ENCODE measurements around the gene AGMO.

The AGMO gene

GRCh38 chr7:15504351-15504750, 57.5 kb downstream of the AGMO start:
- intact Hi-C loops (cut with micrococcal nuclease) = no loop called here
- Mint-ChIP-seq H3K4me1 (ENCODE audit: low read depth) (no peaks in the 10 kb centered on the region), H3K9me3 (peaks cover 9% of the 10 kb centered on the region)

DNA sequence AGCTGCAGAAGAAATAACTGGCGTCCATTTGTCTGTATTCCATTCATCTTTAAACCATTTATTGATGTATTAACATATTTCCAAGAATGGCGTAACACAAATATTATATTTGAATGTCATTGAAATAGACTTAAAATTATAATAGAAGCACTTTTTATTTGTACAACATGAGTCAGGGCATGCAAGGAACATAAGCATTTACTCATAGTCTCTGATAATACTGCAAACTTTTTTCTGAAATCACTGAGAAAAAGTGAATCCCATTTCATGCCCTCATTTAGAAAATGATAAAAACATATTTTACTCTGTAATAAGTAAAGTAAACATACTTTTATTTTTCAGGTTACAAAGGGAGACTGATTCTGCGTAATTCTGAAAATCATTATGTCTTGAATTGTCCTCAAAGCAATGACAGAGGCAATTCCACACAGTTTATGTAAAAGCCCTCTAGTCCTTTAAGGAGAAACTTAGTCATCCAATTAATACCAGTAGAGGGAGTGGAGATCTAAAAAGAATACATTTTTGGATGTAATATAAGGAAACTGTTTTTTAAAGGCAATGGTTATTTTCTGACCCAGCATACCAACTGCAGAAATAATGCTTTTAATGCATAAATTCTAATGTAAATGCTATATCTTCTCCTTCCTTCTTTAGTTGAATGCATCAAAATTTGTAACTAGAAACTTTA, 58.1 kb downstream of the AGMO start:
- Mint-ChIP-seq H3K36me3 (ENCODE audit: low read depth) (no peaks in the 10 kb centered on the region), H3K27ac (no peak overlapping the region), H3K27me3 (no peaks in the 10 kb centered on the region), H3K4me1 (ENCODE audit: low read depth) (no peaks in the 10 kb centered on the region), H3K9me3 (peaks cover 9% of the 10 kb centered on the region), H3K4me3 (no peak overlapping the region)
- intact Hi-C loops (cut with micrococcal nuclease) = no loop called here

More at GRCh38 chr7:15504351-15504750, 57.5 kb downstream of the AGMO start:
- Mint-ChIP-seq H3K4me3 (no peak overlapping the region), H3K27me3 (no peaks in the 10 kb centered on the region), H3K27ac (no peak overlapping the region), H3K36me3 (ENCODE audit: low read depth) (no peaks in the 10 kb centered on the region)

- no peak overlapping the region for H3K27ac Mint-ChIP-seq
- no peaks in the 10 kb centered on the region for H3K27me3 Mint-ChIP-seq
- H3K4me1 Mint-ChIP-seq (ENCODE audit: low read depth) = no peaks in the 10 kb centered on the region
- intact Hi-C loops (cut with micrococcal nuclease) = no loop called here
- H3K36me3 Mint-ChIP-seq (ENCODE audit: low read depth) = no peaks in the 10 kb centered on the region
- peaks cover 12% of the 10 kb centered on the region for H3K9me3 Mint-ChIP-seq
- H3K4me3 Mint-ChIP-seq = no peak overlapping the region
Measured at GRCh38 chr7:15498465-15498864, 63.4 kb downstream of the AGMO start.

DNA sequence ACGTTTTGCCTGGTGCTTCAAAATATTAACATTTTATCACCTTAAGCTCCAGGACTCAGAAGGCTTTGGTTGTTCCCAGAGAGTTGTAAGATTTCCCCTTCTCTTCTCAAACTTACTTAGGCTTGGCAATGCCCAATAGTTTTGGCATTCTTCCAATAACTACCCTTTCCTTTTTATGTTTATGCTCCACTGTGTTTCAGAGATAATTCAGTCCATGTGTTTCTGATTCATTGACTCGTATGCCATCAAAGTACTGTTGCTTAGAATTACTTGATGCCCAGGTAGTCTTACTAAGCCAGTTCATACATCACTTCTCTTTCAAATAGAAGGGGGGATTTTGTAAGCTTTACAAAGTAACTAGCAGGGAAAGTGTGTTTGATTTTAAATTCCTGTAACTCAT, 66.6 kb downstream of the AGMO start:
- H3K4me3 Mint-ChIP-seq = no peak overlapping the region
- no peaks in the 10 kb centered on the region for H3K4me1 Mint-ChIP-seq (ENCODE audit: low read depth)
- H3K27me3 Mint-ChIP-seq = no peaks in the 10 kb centered on the region
- no peak overlapping the region for H3K27ac Mint-ChIP-seq
- H3K9me3 Mint-ChIP-seq = peaks cover 13% of the 10 kb centered on the region
- H3K36me3 Mint-ChIP-seq (ENCODE audit: low read depth) = no peaks in the 10 kb centered on the region
- intact Hi-C loops (cut with micrococcal nuclease) = no loop called here

GRCh38 chr7:15494711-15495110, 67.1 kb downstream of the AGMO start:
- peaks cover 13% of the 10 kb centered on the region for H3K9me3 Mint-ChIP-seq
- intact Hi-C loops (cut with micrococcal nuclease) = no loop called here
- H3K36me3 Mint-ChIP-seq (ENCODE audit: low read depth) = no peaks in the 10 kb centered on the region
- H3K4me3 Mint-ChIP-seq = no peak overlapping the region
- H3K4me1 Mint-ChIP-seq (ENCODE audit: low read depth) = no peaks in the 10 kb centered on the region
- H3K27me3 Mint-ChIP-seq = no peaks in the 10 kb centered on the region
- H3K27ac Mint-ChIP-seq = no peak overlapping the region

- no peaks in the 10 kb centered on the region for H3K27me3 Mint-ChIP-seq
- H3K27ac Mint-ChIP-seq = no peak overlapping the region
- H3K4me3 Mint-ChIP-seq = no peak overlapping the region
- H3K36me3 Mint-ChIP-seq (ENCODE audit: low read depth) = no peaks in the 10 kb centered on the region
- intact Hi-C loops (cut with micrococcal nuclease) = no loop called here
- H3K9me3 Mint-ChIP-seq = peaks cover 13% of the 10 kb centered on the region
- no peaks in the 10 kb centered on the region for H3K4me1 Mint-ChIP-seq (ENCODE audit: low read depth)
Measured at GRCh38 chr7:15491361-15491760, 70.5 kb downstream of the AGMO start.

- H3K27me3 Mint-ChIP-seq = no peaks in the 10 kb centered on the region
- H3K27ac Mint-ChIP-seq = no peak overlapping the region
- H3K36me3 Mint-ChIP-seq (ENCODE audit: low read depth) = no peaks in the 10 kb centered on the region
- H3K4me1 Mint-ChIP-seq (ENCODE audit: low read depth) = no peaks in the 10 kb centered on the region
- intact Hi-C loops (cut with micrococcal nuclease) = no loop called here
- H3K9me3 Mint-ChIP-seq = peaks cover 13% of the 10 kb centered on the region
- no peak overlapping the region for H3K4me3 Mint-ChIP-seq
Measured at GRCh38 chr7:15490291-15490690, 71.5 kb downstream of the AGMO start.

DNA sequence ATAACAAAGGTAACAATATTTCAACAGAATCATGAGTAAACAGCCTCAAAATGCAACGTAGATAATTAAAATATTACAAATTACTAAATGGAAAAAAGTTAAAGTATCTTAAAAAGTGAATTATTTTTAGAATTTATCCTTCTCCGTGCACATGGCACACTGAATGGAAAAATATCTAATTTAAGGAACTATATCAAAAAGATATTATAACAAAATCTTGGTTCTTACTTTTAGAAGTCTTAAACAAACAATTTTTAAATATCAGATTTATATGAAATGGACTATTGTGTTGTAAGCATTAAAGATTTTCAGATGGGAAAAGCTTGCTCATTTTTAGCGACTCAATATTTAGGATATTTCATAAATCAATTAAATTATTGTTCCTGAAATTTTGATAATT, 72.0 kb downstream of the AGMO start:
- Mint-ChIP-seq H3K4me3 (no peak overlapping the region), H3K27ac (no peak overlapping the region), H3K36me3 (ENCODE audit: low read depth) (no peaks in the 10 kb centered on the region), H3K27me3 (no peaks in the 10 kb centered on the region), H3K9me3 (peaks cover 16% of the 10 kb centered on the region), H3K4me1 (ENCODE audit: low read depth) (no peaks in the 10 kb centered on the region)
- intact Hi-C loops (cut with micrococcal nuclease) = no loop called here

DNA sequence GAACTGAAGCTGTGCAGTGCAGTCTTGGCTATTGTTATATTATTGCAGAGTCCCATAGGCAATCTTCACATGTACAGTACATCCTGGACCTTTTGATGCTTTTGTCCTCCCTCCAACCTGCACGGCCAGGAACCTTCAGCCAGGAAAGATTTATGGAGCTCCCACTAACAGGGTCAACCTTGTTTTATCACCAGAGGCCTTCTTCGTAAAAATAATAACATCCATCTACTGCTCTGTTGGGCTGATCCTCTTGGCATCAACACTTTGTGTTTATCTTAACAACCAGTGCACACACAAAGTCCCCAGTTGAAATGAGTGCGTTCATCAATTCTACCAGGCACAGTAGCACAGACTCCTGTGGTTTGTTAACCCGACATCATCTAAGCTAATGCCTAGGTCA, 72.4 kb downstream of the AGMO start:
- Mint-ChIP-seq H3K9me3 (peaks cover 21% of the 10 kb centered on the region), H3K27me3 (no peaks in the 10 kb centered on the region), H3K36me3 (ENCODE audit: low read depth) (no peaks in the 10 kb centered on the region), H3K4me1 (ENCODE audit: low read depth) (no peaks in the 10 kb centered on the region), H3K27ac (no peak overlapping the region), H3K4me3 (no peak overlapping the region)
- intact Hi-C loops (cut with micrococcal nuclease) = no loop called here

DNA sequence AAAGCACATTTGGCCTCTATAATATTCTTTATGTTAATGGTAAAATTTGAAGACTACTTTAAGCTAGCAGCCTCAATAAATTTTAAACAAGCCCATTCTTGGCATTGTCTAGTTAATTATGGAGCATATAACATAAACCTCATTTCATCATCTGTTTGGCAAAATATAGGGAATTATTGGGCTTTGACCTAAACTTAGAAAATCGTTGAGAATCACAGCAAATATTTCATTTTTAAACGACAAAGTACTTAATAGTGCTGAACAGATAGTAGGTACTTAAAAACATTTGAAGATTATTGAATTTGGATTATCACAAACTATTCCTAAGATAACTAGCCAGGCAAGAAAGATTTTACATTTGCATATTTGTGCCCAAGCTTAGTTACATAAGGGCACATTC, 73.4 kb downstream of the AGMO start:
- Mint-ChIP-seq H3K9me3 (peaks cover 20% of the 10 kb centered on the region), H3K27me3 (no peaks in the 10 kb centered on the region), H3K4me3 (no peak overlapping the region), H3K4me1 (ENCODE audit: low read depth) (no peaks in the 10 kb centered on the region), H3K27ac (no peak overlapping the region), H3K36me3 (ENCODE audit: low read depth) (no peaks in the 10 kb centered on the region)
- intact Hi-C loops (cut with micrococcal nuclease) = no loop called here

DNA sequence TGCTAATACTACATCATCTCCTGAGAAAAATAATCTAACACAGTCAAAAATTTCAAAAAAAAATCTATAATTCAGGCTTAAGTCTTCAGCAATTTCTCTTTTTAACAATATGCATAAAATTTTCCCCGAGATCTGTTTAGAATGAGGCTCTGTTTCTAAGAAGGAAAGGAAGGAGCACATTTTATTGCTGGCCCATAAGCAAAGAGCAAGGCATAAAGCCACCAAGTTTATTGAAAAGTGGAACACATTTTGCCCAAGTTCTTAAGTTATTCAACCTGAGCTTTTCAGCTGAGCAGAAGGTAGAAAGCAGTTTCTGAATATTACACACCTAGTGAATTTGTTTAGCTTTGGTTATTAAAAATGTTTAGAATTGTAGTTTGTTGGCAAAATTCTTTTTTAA, 73.9 kb downstream of the AGMO start:
- no peaks in the 10 kb centered on the region for H3K4me1 Mint-ChIP-seq (ENCODE audit: low read depth)
- H3K4me3 Mint-ChIP-seq = no peak overlapping the region
- no peaks in the 10 kb centered on the region for H3K27me3 Mint-ChIP-seq
- peaks cover 15% of the 10 kb centered on the region for H3K9me3 Mint-ChIP-seq
- no peak overlapping the region for H3K27ac Mint-ChIP-seq
- H3K36me3 Mint-ChIP-seq (ENCODE audit: low read depth) = no peaks in the 10 kb centered on the region
- intact Hi-C loops (cut with micrococcal nuclease) = no loop called here

DNA sequence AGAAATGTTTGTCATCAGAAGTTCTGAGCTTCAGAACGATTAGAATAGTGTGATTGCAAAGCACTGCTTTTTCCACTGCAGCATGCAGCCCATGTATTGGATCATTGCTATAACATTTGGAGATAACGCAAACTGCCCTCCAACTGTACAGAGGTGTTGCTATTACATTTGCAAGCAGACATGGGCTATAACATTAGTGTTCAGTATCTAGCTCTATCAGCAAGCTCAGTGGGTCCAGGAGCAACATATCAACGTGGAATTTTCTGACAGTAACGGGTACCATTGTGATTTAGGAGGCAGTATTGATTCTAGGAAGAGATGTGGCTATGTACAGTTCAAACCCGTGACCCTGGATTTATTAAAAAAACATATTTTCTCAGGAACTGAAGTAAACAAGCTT, 75.8 kb downstream of the AGMO start:
- peaks cover 19% of the 10 kb centered on the region for H3K9me3 Mint-ChIP-seq
- no peaks in the 10 kb centered on the region for H3K36me3 Mint-ChIP-seq (ENCODE audit: low read depth)
- H3K4me3 Mint-ChIP-seq = no peak overlapping the region
- intact Hi-C loops (cut with micrococcal nuclease) = no loop called here
- no peaks in the 10 kb centered on the region for H3K27me3 Mint-ChIP-seq
- H3K27ac Mint-ChIP-seq = no peak overlapping the region
- no peaks in the 10 kb centered on the region for H3K4me1 Mint-ChIP-seq (ENCODE audit: low read depth)

DNA sequence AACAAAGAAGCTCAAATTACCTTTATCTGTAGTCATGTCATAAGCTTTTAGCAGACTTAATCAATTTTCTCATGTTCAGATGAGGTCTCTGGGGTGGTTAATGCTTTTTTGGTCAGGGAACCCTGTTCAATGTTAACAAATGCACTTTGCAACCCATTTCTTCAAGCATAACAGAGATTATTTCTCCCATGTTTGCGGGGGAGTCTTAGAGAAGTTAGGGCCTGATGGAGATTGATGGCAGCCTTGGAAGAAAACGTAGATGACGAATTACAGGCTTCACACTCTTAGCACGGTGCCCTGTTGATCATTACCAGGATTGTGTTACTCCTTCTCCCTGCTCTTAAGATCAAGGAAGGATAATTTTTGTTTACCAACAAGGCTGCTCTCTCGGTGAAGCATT, 76.4 kb downstream of the AGMO start:
- no peaks in the 10 kb centered on the region for H3K27me3 Mint-ChIP-seq
- H3K27ac Mint-ChIP-seq = no peak overlapping the region
- intact Hi-C loops (cut with micrococcal nuclease) = no loop called here
- H3K4me1 Mint-ChIP-seq (ENCODE audit: low read depth) = no peaks in the 10 kb centered on the region
- H3K9me3 Mint-ChIP-seq = peaks cover 19% of the 10 kb centered on the region
- H3K4me3 Mint-ChIP-seq = no peak overlapping the region
- H3K36me3 Mint-ChIP-seq (ENCODE audit: low read depth) = no peaks in the 10 kb centered on the region

DNA sequence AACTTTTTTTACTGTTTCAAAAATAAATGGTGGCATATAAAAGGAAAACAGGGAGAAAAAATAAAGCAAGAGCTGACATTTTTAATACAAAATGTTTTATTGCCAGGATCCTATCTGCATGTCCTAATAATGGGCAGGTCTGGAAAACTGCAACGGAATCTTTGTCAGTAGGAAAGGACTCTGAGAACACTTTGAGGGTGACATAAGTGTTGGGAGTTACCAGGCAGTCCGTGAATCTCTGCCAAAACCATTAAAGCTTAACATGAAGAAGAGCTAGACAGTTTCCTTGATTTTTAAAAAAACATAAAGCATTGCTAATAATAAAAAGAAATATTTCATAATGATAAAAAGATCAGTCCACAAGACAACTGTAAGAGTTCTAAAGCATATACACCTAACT, 80.7 kb downstream of the AGMO start:
- H3K9me3 Mint-ChIP-seq = peaks cover 36% of the 10 kb centered on the region
- intact Hi-C loops (cut with micrococcal nuclease) = no loop called here
- no peaks in the 10 kb centered on the region for H3K36me3 Mint-ChIP-seq (ENCODE audit: low read depth)
- no peaks in the 10 kb centered on the region for H3K4me1 Mint-ChIP-seq (ENCODE audit: low read depth)
- H3K4me3 Mint-ChIP-seq = no peak overlapping the region
- H3K27ac Mint-ChIP-seq = no peak overlapping the region
- no peaks in the 10 kb centered on the region for H3K27me3 Mint-ChIP-seq

DNA sequence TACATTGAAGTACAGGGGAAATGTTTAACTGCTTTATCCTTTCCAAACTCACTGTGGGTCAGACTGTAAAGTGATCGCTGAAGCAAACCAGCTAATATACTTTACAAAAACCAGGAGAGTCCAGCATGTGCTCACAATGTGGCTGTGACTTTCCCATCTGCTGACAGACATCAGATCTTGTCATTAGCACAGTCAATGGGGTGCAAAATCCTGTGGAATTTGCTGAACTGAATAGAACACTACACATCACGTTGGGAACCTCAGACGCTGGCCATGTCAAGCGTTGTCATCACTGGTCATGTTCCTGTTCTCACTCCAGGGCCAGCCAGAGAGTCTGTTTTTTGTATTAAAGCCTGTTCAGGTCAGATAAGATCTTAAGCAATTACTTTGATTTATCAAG, 83.4 kb downstream of the AGMO start:
- Mint-ChIP-seq H3K27me3 (no peaks in the 10 kb centered on the region), H3K9me3 (peaks cover 34% of the 10 kb centered on the region), H3K4me1 (ENCODE audit: low read depth) (no peaks in the 10 kb centered on the region), H3K4me3 (no peak overlapping the region), H3K27ac (no peak overlapping the region), H3K36me3 (ENCODE audit: low read depth) (no peaks in the 10 kb centered on the region)
- intact Hi-C loops (cut with micrococcal nuclease) = no loop called here
